Measurements from ENCODE around the gene DDRGK1.

DDRGK1 gene

GRCh38 chr20:3172126-3172932 is 32.2 kb downstream of the DDRGK1 start:
- peaks cover 52% of the 10 kb centered on the region for H3K27me3 Mint-ChIP-seq (ENCODE audit: low read depth)
- H3K4me3 Mint-ChIP-seq = peak overlapping the region; percentile 84 to 92 (median 87)
- H3K4me1 Mint-ChIP-seq = peaks cover 14% of the 10 kb centered on the region
- no peaks in the 10 kb centered on the region for H3K36me3 Mint-ChIP-seq (ENCODE audit: low read depth)
- no peaks in the 10 kb centered on the region for H3K9me3 Mint-ChIP-seq
- no peak for TF ChIP-seq CTCF (IDR thresholded peaks at IDR 0.05; ENCODE audit: unreplicated experiment in 3 of 3)
- H3K27ac Mint-ChIP-seq = peak overlapping the region in 1 of 3 experiments; percentile 60

- H3K9me3 Mint-ChIP-seq = no peaks in the 10 kb centered on the region
- TF ChIP-seq CTCF (IDR thresholded peaks at IDR 0.05; ENCODE audit: unreplicated experiment in 3 of 3) = no peak
- H3K36me3 Mint-ChIP-seq (ENCODE audit: low read depth) = no peaks in the 10 kb centered on the region
- peaks cover 53% of the 10 kb centered on the region for H3K27me3 Mint-ChIP-seq (ENCODE audit: low read depth)
- peak overlapping the region in 1 of 3 experiments; percentile 60 for H3K27ac Mint-ChIP-seq
- peaks cover 14% of the 10 kb centered on the region for H3K4me1 Mint-ChIP-seq
- H3K4me3 Mint-ChIP-seq = peak overlapping the region; percentile 84 to 92 (median 87)
Measured at GRCh38 chr20:3171391-3172125, 32.9 kb downstream of the DDRGK1 start.

GRCh38 chr20:3168829-3169590 is 35.5 kb downstream of the DDRGK1 start:
- TF ChIP-seq CTCF (IDR thresholded peaks at IDR 0.05; ENCODE audit: unreplicated experiment in 3 of 3) = no peak
- H3K4me3 Mint-ChIP-seq = peak overlapping the region; percentile 5 to 42 (median 30)
- H3K9me3 Mint-ChIP-seq = no peaks in the 10 kb centered on the region

GRCh38 chr20:3168079-3168828 is 36.2 kb downstream of the DDRGK1 start:
- no peaks in the 10 kb centered on the region for H3K36me3 Mint-ChIP-seq (ENCODE audit: low read depth)
- H3K27me3 Mint-ChIP-seq (ENCODE audit: low read depth) = peaks cover 39% of the 10 kb centered on the region
- peaks cover 9% of the 10 kb centered on the region for H3K4me1 Mint-ChIP-seq
- H3K27ac Mint-ChIP-seq = peak overlapping the region in 2 of 3 experiments; percentile 62 to 91
- TF ChIP-seq CTCF (IDR thresholded peaks at IDR 0.05; ENCODE audit: unreplicated experiment in 3 of 3) = no peak
- H3K9me3 Mint-ChIP-seq = no peaks in the 10 kb centered on the region
- H3K4me3 Mint-ChIP-seq = peak overlapping the region; percentile 5 to 30 (median 29)

More at GRCh38 chr20:3168829-3169590, 35.5 kb downstream of the DDRGK1 start:
- H3K4me1 Mint-ChIP-seq = peaks cover 4% of the 10 kb centered on the region
- H3K27me3 Mint-ChIP-seq (ENCODE audit: low read depth) = peaks cover 40% of the 10 kb centered on the region
- H3K36me3 Mint-ChIP-seq (ENCODE audit: low read depth) = no peaks in the 10 kb centered on the region
- peak overlapping the region in 2 of 3 experiments; percentile 62 to 91 for H3K27ac Mint-ChIP-seq

GRCh38 chr20:3167738-3168078 is 36.8 kb downstream of the DDRGK1 start:
- Mint-ChIP-seq H3K36me3 (ENCODE audit: low read depth) (no peaks in the 10 kb centered on the region), H3K27ac (no peak overlapping the region), H3K9me3 (no peaks in the 10 kb centered on the region), H3K4me3 (no peak overlapping the region), H3K27me3 (ENCODE audit: low read depth) (peaks cover 39% of the 10 kb centered on the region), H3K4me1 (peaks cover 12% of the 10 kb centered on the region)
- TF ChIP-seq CTCF (IDR thresholded peaks at IDR 0.05; ENCODE audit: unreplicated experiment in 3 of 3) = no peak
